CD14-positive monocyte (primary cell): ENCODE results near the gene CREB3L1. TPM values are rescaled to one million over a fixed set of nuclear protein-coding genes. Genes with fewer than 3 reads are reported as not detected.

Source experiments
- DNase-seq, 3 donors: peaks; one replicate each; pipeline ENCODE4 v3.0.0-alpha.2; 2011 to 2022
- H2AFZ ChIP-seq: 2 replicates; pipeline ENCODE4 v1.6.0; 2012; ENCODE audit warnings: mild to moderate bottlenecking, low read depth, low read length, inconsistent platforms; ENCODE audit not compliant: insufficient read depth, poor library complexity, severe bottlenecking
- H3K27ac ChIP-seq, 2 donors: 1 replicate in 1 of 2; 2 replicates in 1 of 2; pipeline ENCODE4 v1.5.1; 2012 to 2013; ENCODE audit warnings: low read length in 2 of 2, control low read depth in 1 of 2, inconsistent platforms in 1 of 2, low read depth in 1 of 2, mild to moderate bottlenecking in 1 of 2
- H3K27me3 ChIP-seq, 2 donors: one replicate each; pipeline versions ENCODE4 v1.6.0 to v1.6.1; 2011 to 2013; ENCODE audit warnings: low read length in 2 of 2; ENCODE audit not compliant: control insufficient read depth in 2 of 2, insufficient read depth in 2 of 2
- H3K36me3 ChIP-seq, 2 donors: replicated peaks in 1 of 2; 1 replicate in 1 of 2; 2 replicates in 1 of 2; pipeline versions ENCODE4 v1.5.1 to v1.6.1; 2012 to 2013; ENCODE audit warnings: low read length in 2 of 2, control low read depth in 1 of 2, inconsistent platforms in 1 of 2, mild to moderate bottlenecking in 1 of 2; ENCODE audit not compliant: insufficient read depth in 2 of 2, control insufficient read depth in 1 of 2
- H3K4me1 ChIP-seq, 2 donors: 1 replicate in 1 of 2; 2 replicates in 1 of 2; pipeline versions ENCODE4 v1.5.1 to v1.6.1; 2012 to 2013; ENCODE audit warnings: low read length in 2 of 2, control low read depth in 1 of 2, inconsistent platforms in 1 of 2, mild to moderate bottlenecking in 1 of 2, moderate library complexity in 1 of 2; ENCODE audit not compliant: insufficient read depth in 2 of 2, control insufficient read depth in 1 of 2
- H3K4me2 ChIP-seq: replicated peaks from 2 replicates; pipeline ENCODE3; 2012; ENCODE audit warnings: low read length, moderate library complexity, mild to moderate bottlenecking; ENCODE audit not compliant: poor library complexity, severe bottlenecking; ENCODE audit errors: extremely low read depth
- H3K4me3 ChIP-seq, 3 experiments: fragments of 200-600 bp in 1 of 3; sonication (generic) in 1 of 3; replicated peaks in 1 of 3; 1 replicate in 2 of 3; 2 replicates in 1 of 3; pipeline ENCODE4 v1.5.1; 2011 to 2013; ENCODE audit warnings: low read length in 3 of 3, mild to moderate bottlenecking in 3 of 3, control low read depth in 2 of 3, low read depth in 2 of 3, inconsistent platforms in 1 of 3, moderate library complexity in 1 of 3
- H3K79me2 ChIP-seq: 2 replicates; pipeline ENCODE4 v1.6.0; 2012; ENCODE audit warnings: mild to moderate bottlenecking, control low read depth, inconsistent platforms, low read length, moderate library complexity; ENCODE audit not compliant: insufficient read depth
- H3K9ac ChIP-seq: 2 replicates; pipeline ENCODE4 v1.6.0; 2017; ENCODE audit warnings: low read length, mild to moderate bottlenecking; ENCODE audit not compliant: insufficient read depth, poor library complexity, severe bottlenecking
- H3K9me3 ChIP-seq, 2 donors: replicated peaks in 1 of 2; 1 replicate in 1 of 2; 2 replicates in 1 of 2; pipeline versions ENCODE4 v1.5.1 to v1.6.1; 2012 to 2013; ENCODE audit warnings: low read length in 2 of 2, control low read depth in 1 of 2; ENCODE audit not compliant: control insufficient read depth in 1 of 2, insufficient read depth in 1 of 2
- H4K20me1 ChIP-seq: 2 replicates; pipeline ENCODE4 v1.6.0; 2012; ENCODE audit warnings: mild to moderate bottlenecking, low read length, control low read depth, moderate library complexity; ENCODE audit not compliant: insufficient read depth
- H3K27ac Mint-ChIP-seq, 7 donors: one replicate each; pipeline ENCODE4 v1.8.0; 2020; ENCODE audit warnings: mild to moderate bottlenecking in 7 of 7, mixed read lengths in 7 of 7, moderate library complexity in 6 of 7, inconsistent platforms in 2 of 7
- H3K27me3 Mint-ChIP-seq, 3 donors: one replicate each; pipeline ENCODE4 v1.8.0; 2021 to 2022; ENCODE audit warnings: low read depth in 3 of 3, mild to moderate bottlenecking in 3 of 3, mixed read lengths in 3 of 3, moderate library complexity in 3 of 3, inconsistent platforms in 1 of 3
- H3K36me3 Mint-ChIP-seq, 2 donors: one replicate each; pipeline ENCODE4 v1.8.0; 2020; ENCODE audit warnings: mixed read lengths in 2 of 2, inconsistent platforms in 1 of 2, mild to moderate bottlenecking in 1 of 2
- H3K4me1 Mint-ChIP-seq: one replicate; pipeline ENCODE4 v1.8.0; 2020; ENCODE audit warnings: mild to moderate bottlenecking, mixed read lengths
- H3K4me3 Mint-ChIP-seq, 2 donors: one replicate each; pipeline ENCODE4 v1.8.0; 2020; ENCODE audit warnings: mild to moderate bottlenecking in 2 of 2, mixed read lengths in 2 of 2, moderate library complexity in 1 of 2
- H3K9me3 Mint-ChIP-seq, 7 donors: one replicate each; pipeline ENCODE4 v1.8.0; 2020 to 2022; ENCODE audit warnings: mixed read lengths in 7 of 7, mild to moderate bottlenecking in 6 of 7, moderate library complexity in 6 of 7, inconsistent platforms in 2 of 7
- CTCF ChIP-seq: fragments of 200-600 bp; IDR thresholded peaks from one replicate; pipeline ENCODE4 v1.8.0; 2022; ENCODE audit warnings: antibody characterized with exemption, mild to moderate bottlenecking
- WGBS: methylation state at CpG from one replicate; pipeline ENCODE4 v1.1.5; 2013; ENCODE audit warnings: missing lambda C conversion rate; ENCODE audit not compliant: insufficient coverage; 5-methylcytosine and 5-hydroxymethylcytosine counted together
- intact Hi-C, 2 donors: fragments of 100-400 bp; cut with micrococcal nuclease; formaldehyde crosslinking; loops; one replicate each; pipeline versions ENCODE4 v1.15.0 to v1.15.1; 2023
- polyA plus RNA-seq, 3 donors: library from polyadenylated mRNA; depleted of rRNA in 1 of 3; unstranded in 2 of 3; stranded (reverse) in 1 of 3; fragments of 300-500 nt in 2 of 3; fragments of >200 nt in 1 of 3; fragmentation: Illumina TruSeq in 2 of 3; gene quantifications; 1 replicate in 2 of 3; 2 replicates in 1 of 3; pipeline ENCODE4 v1.2.3, GENCODE V29; 2012 to 2021

CREB3L1 gene
- polyA plus RNA-seq, 3 donors, result not detected

- no peak for TF ChIP-seq CTCF
- no peak overlapping the region for H3K9ac ChIP-seq
- DNase-seq, result no peak
- WGBS, result 96% methylated on average over 11 of the region's 12 CpGs
- no peak overlapping the region for H2AFZ ChIP-seq
- H4K20me1 ChIP-seq, result no peaks in the 10 kb centered on the region
- H3K36me3 ChIP-seq, result no peaks in the 10 kb centered on the region
- Mint-ChIP-seq H3K4me1 (peaks cover 47% of the 10 kb centered on the region), H3K4me3 (no peak overlapping the region), H3K36me3 (no peaks in the 10 kb centered on the region), H3K9me3 (peaks cover 0 to 3% (median 0%) of the 10 kb centered on the region in 7 donors), H3K27me3 (peaks cover 0 to 4% (median 3%) of the 10 kb centered on the region in 3 donors), H3K27ac (peak overlapping the region in 1 of 7 donors; percentile 30)
- no peak overlapping the region for H3K4me2 ChIP-seq
- H3K4me3 ChIP-seq, result no peak overlapping the region
- no peak overlapping the region for H3K27ac ChIP-seq
- no peaks in the 10 kb centered on the region for H3K79me2 ChIP-seq
- intact Hi-C loops, result loop anchor here in 1 of 2 donors (10.0 kb wide), 1 partner anchor 191 kb away; the partner anchor contains the start of gene PHF21A
- H3K4me1 ChIP-seq, result peaks cover 55 to 58% of the 10 kb centered on the region in 2 donors
- H3K27me3 ChIP-seq, result no peaks in the 10 kb centered on the region
- H3K9me3 ChIP-seq, result no peaks in the 10 kb centered on the region
These were observed 38.5 kb downstream of the CREB3L1 start for GRCh38 chr11:46315783-46316563.

- intact Hi-C loops, result loop anchor here in 1 of 2 donors (10.0 kb wide), 1 partner anchor 194 kb away; the partner anchor contains the start of gene PHF21A
- H3K9ac ChIP-seq, result peak overlapping the region; percentile 33
These were observed 41.6 kb downstream of the CREB3L1 start for GRCh38 chr11:46319074-46319453.

More at GRCh38 chr11:46319074-46319453, 41.6 kb downstream of the CREB3L1 start:
- peak overlapping the region; percentile 3 for H2AFZ ChIP-seq
- H3K79me2 ChIP-seq, result no peaks in the 10 kb centered on the region
- peaks cover 86 to 89% of the 10 kb centered on the region in 2 donors for H3K4me1 ChIP-seq
- no peaks in the 10 kb centered on the region for H3K27me3 ChIP-seq
- DNase-seq, result no peak
- H3K4me2 ChIP-seq, result peak overlapping the region; percentile 32
- Mint-ChIP-seq H3K4me3 (peak overlapping the region; percentile 65 to 77), H3K27me3 (peaks cover 0 to 2% (median 0%) of the 10 kb centered on the region in 3 donors), H3K36me3 (no peaks in the 10 kb centered on the region), H3K27ac (peak overlapping the region; percentile 93 to 99 (median 98)), H3K4me1 (peaks cover 77% of the 10 kb centered on the region), H3K9me3 (peaks cover 0 to 3% (median 0%) of the 10 kb centered on the region in 7 donors)
- peak overlapping the region; percentile 61 to 89 for H3K27ac ChIP-seq
- no peaks in the 10 kb centered on the region for H4K20me1 ChIP-seq
- TF ChIP-seq CTCF, result no peak
- H3K36me3 ChIP-seq, result no peaks in the 10 kb centered on the region
- WGBS, result 45% methylated on average over 4 of the region's 5 CpGs
- H3K9me3 ChIP-seq, result no peaks in the 10 kb centered on the region
- peak overlapping the region in 1 of 3 experiments; percentile 37 for H3K4me3 ChIP-seq
